Measurements from ENCODE around the gene GRAMD4. TPM values are rescaled to one million over a fixed set of nuclear protein-coding genes. Genes with fewer than 3 reads are reported as not detected.

Gene GRAMD4
- total RNA-seq, 3 donors from 2014 or later = 28.4 to 85.6 (median 61.0) TPM

- TF ChIP-seq POLR2AphosphoS5 (IDR thresholded peaks at IDR 0.05) (no peak), CTCF (IDR thresholded peaks at IDR 0.05) (no peak)
- Histone ChIP-seq H3K27me3 (no peaks in the 10 kb centered on the region), H3K4me3 (no peak overlapping the region), H3K4me1 (no peaks in the 10 kb centered on the region), H3K36me3 (no peaks in the 10 kb centered on the region), H3K27ac (peak overlapping the region in 1 of 2 donors; percentile 58), H3K9me3 (no peaks in the 10 kb centered on the region)
- intact Hi-C loops (cut with DNase I; ENCODE audit: low total_unique reads) = loop anchor here (10.0 kb wide), 1 partner anchor 94 kb away; no protein-coding TSS in a partner anchor
- DNase-seq (ENCODE audit: low spot score in 2 of 2) = no peak
Observed at GRCh38 chr22:46678785-46679700, 58.9 kb downstream of the GRAMD4 start.

GRCh38 chr22:46679706-46680269, 59.6 kb downstream of the GRAMD4 start:
- Histone ChIP-seq H3K4me3 (no peak overlapping the region), H3K27ac (no peak overlapping the region)

GRCh38 chr22:46681010-46681409, 60.8 kb downstream of the GRAMD4 start:
- no peak for DNase-seq (ENCODE audit: low spot score in 2 of 2)
- Histone ChIP-seq H3K27me3 (no peaks in the 10 kb centered on the region), H3K27ac (no peak overlapping the region), H3K4me3 (no peak overlapping the region), H3K9me3 (no peaks in the 10 kb centered on the region), H3K4me1 (no peaks in the 10 kb centered on the region), H3K36me3 (no peaks in the 10 kb centered on the region)
- intact Hi-C loops (cut with DNase I; ENCODE audit: low total_unique reads) = loop anchor here (10.0 kb wide), 1 partner anchor 1806 kb away; no protein-coding TSS in a partner anchor
- no peak for TF ChIP-seq POLR2A (IDR thresholded peaks at IDR 0.05)
- no peak for TF ChIP-seq POLR2AphosphoS5 (IDR thresholded peaks at IDR 0.05)
- TF ChIP-seq CTCF (IDR thresholded peaks at IDR 0.05) = no peak

More at GRCh38 chr22:46679706-46680269, 59.6 kb downstream of the GRAMD4 start:
- Histone ChIP-seq H3K36me3 (no peaks in the 10 kb centered on the region), H3K27me3 (no peaks in the 10 kb centered on the region), H3K4me1 (no peaks in the 10 kb centered on the region), H3K9me3 (no peaks in the 10 kb centered on the region)
- TF ChIP-seq CTCF (IDR thresholded peaks at IDR 0.05) (no peak), POLR2A (IDR thresholded peaks at IDR 0.05) (no peak), POLR2AphosphoS5 (IDR thresholded peaks at IDR 0.05) (no peak)
- intact Hi-C loops (cut with DNase I; ENCODE audit: low total_unique reads) = loop anchor here (10.0 kb wide), 2 partner anchors 95 to 1805 kb away; no protein-coding TSS in a partner anchor
- DNase-seq (ENCODE audit: low spot score in 2 of 2) = no peak

- Histone ChIP-seq H3K27me3 (no peaks in the 10 kb centered on the region), H3K4me3 (no peak overlapping the region)
- intact Hi-C loops (cut with DNase I; ENCODE audit: low total_unique reads) = loop anchor here (10.0 kb wide), 1 partner anchor 1807 kb away; no protein-coding TSS in a partner anchor
Observed at GRCh38 chr22:46682011-46682731, 62.0 kb downstream of the GRAMD4 start.

More at GRCh38 chr22:46682011-46682731, 62.0 kb downstream of the GRAMD4 start:
- Histone ChIP-seq H3K9me3 (no peaks in the 10 kb centered on the region), H3K27ac (no peak overlapping the region), H3K36me3 (no peaks in the 10 kb centered on the region), H3K4me1 (no peaks in the 10 kb centered on the region)
- TF ChIP-seq POLR2A (IDR thresholded peaks at IDR 0.05) = no peak
- no peak for TF ChIP-seq POLR2AphosphoS5 (IDR thresholded peaks at IDR 0.05)
- TF ChIP-seq CTCF (IDR thresholded peaks at IDR 0.05) = no peak
- DNase-seq (ENCODE audit: low spot score in 2 of 2) = no peak

All from breast epithelium (tissue), 4 donors.